ENCODE results near the gene OR51S1.

DNA sequence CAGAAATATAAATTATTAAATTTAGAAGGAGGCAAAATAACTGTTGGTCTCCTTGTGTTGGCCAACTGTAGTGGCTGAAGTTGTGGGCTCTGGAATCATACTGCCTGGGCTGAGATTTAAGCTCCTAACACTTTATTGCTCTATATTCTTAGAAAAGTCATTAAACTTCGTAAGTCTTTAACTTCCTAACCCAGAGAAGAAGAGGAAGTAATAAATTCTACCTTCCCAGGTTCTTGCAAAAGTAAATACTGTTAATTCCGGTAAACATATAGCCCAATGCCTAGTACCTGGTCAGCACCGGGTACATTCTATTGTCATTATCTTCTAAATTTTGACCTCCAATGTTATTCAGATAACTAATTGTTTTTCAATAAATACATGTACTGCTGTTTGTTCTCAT lies 37.2 kb upstream of the OR51S1 start:
- TF ChIP-seq, protein P1, sequence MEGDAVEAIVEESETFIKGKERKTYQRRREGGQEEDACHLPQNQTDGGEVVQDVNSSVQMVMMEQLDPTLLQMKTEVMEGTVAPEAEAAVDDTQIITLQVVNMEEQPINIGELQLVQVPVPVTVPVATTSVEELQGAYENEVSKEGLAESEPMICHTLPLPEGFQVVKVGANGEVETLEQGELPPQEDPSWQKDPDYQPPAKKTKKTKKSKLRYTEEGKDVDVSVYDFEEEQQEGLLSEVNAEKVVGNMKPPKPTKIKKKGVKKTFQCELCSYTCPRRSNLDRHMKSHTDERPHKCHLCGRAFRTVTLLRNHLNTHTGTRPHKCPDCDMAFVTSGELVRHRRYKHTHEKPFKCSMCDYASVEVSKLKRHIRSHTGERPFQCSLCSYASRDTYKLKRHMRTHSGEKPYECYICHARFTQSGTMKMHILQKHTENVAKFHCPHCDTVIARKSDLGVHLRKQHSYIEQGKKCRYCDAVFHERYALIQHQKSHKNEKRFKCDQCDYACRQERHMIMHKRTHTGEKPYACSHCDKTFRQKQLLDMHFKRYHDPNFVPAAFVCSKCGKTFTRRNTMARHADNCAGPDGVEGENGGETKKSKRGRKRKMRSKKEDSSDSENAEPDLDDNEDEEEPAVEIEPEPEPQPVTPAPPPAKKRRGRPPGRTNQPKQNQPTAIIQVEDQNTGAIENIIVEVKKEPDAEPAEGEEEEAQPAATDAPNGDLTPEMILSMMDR (IDR thresholded peaks at IDR 0.05), result no peak
- no peak for TF ChIP-seq POLR2A (IDR thresholded peaks at IDR 0.05)
